Umbilical cord (tissue), 2 donors: ENCODE measurements around the gene MYO5B. TPM values are rescaled to one million over a fixed set of nuclear protein-coding genes. Genes with fewer than 3 reads are reported as not detected.

ENCODE experiments used
- DNase-seq: peaks from one replicate; pipeline ENCODE4 v3.0.0-alpha.2; 2015; ENCODE audit warnings: low spot score
- total RNA-seq: library from RNA; depleted of rRNA; stranded (reverse); fragments of >200 nt; gene quantifications from one replicate; pipeline ENCODE4 v1.2.3, GENCODE V29; 2014; ENCODE audit warnings: low replicate concordance; ENCODE audit not compliant: insufficient read depth

Gene MYO5B
- total RNA-seq, 1 donor from 2014 or later = 7.0 TPM

GRCh38 chr18:50152900-50153299, 42.0 kb downstream of the MYO5B start:
- no peak for DNase-seq

- no peak for DNase-seq
Measured at GRCh38 chr18:50151926-50152325, 43.0 kb downstream of the MYO5B start.

- DNase-seq = no peak
Measured at GRCh38 chr18:50144540-50144939, 50.4 kb downstream of the MYO5B start.

GRCh38 chr18:50143886-50144285, 51.1 kb downstream of the MYO5B start:
- no peak for DNase-seq

GRCh38 chr18:50143294-50143693, 51.7 kb downstream of the MYO5B start:
- DNase-seq = no peak

- no peak for DNase-seq
Measured at GRCh38 chr18:50142441-50143120, 52.4 kb downstream of the MYO5B start.

GRCh38 chr18:50138181-50139064, 56.5 kb downstream of the MYO5B start:
- no peak for DNase-seq

GRCh38 chr18:50135903-50136302, 59.0 kb downstream of the MYO5B start:
- DNase-seq = no peak

GRCh38 chr18:50133526-50133925, 61.4 kb downstream of the MYO5B start:
- no peak for DNase-seq

- DNase-seq = no peak
Measured at GRCh38 chr18:50131591-50131990, 63.4 kb downstream of the MYO5B start.

- DNase-seq = no peak
Measured at GRCh38 chr18:50128506-50129271, 66.3 kb downstream of the MYO5B start.

GRCh38 chr18:50127516-50128210, 67.3 kb downstream of the MYO5B start:
- DNase-seq = no peak

GRCh38 chr18:50126471-50126870, 68.5 kb downstream of the MYO5B start:
- DNase-seq = no peak

- DNase-seq = no peak
Measured at GRCh38 chr18:50125456-50125855, 69.5 kb downstream of the MYO5B start.

GRCh38 chr18:50119296-50119695, 75.7 kb downstream of the MYO5B start:
- DNase-seq = no peak

- DNase-seq = no peak
Measured at GRCh38 chr18:50117863-50118262, 77.1 kb downstream of the MYO5B start.

GRCh38 chr18:50115095-50115494, 79.9 kb downstream of the MYO5B start:
- no peak for DNase-seq

GRCh38 chr18:50114448-50114847, 80.5 kb downstream of the MYO5B start:
- no peak for DNase-seq

- DNase-seq = no peak
Measured at GRCh38 chr18:50113726-50114125, 81.2 kb downstream of the MYO5B start.

- peak; percentile 32 for DNase-seq
Measured at GRCh38 chr18:50111398-50111797, 83.5 kb downstream of the MYO5B start.

GRCh38 chr18:50107468-50107977, 87.4 kb downstream of the MYO5B start:
- no peak for DNase-seq
